Measurements from ENCODE around the gene PRSS22.

DNA sequence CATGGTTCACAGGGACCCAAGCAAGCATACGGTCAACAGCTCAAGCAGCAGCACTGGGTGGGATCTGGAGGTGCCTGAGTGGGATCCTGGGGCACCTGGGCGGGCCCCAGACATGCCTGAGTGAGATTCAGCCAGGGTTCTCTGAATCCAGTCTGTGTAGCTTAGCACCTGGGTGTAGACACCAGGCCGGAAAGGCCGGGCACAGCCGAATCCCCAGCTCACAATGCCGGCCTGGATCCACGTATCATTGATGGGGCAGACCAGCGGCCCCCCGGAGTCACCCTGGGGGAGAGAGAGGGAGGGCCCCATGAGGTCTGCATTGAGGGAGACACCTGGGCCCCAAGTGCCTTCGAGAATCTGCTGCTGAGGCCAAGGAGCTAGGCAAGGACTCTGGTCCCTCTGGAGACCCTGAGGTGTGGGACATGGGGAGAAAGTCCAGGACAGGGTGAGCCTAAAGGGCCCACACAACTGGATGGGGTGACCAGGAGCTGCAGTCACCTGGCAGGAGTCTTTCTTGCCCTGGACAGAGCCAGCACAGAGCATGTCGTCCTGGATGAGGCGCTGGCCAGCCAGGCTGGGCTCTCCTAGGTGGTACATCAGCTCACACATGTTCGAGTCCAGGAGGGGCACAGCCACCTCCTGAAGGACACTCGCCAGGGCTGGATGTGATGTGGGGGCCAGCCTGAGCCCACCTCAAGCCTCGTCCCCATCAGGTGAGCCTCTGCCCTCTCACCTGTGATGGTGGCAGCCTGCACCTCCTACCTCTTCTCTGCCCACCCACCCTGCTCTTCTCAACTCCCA is 18.1 kb downstream of the PRSS22 start:
- TF ChIP-seq, protein P1, sequence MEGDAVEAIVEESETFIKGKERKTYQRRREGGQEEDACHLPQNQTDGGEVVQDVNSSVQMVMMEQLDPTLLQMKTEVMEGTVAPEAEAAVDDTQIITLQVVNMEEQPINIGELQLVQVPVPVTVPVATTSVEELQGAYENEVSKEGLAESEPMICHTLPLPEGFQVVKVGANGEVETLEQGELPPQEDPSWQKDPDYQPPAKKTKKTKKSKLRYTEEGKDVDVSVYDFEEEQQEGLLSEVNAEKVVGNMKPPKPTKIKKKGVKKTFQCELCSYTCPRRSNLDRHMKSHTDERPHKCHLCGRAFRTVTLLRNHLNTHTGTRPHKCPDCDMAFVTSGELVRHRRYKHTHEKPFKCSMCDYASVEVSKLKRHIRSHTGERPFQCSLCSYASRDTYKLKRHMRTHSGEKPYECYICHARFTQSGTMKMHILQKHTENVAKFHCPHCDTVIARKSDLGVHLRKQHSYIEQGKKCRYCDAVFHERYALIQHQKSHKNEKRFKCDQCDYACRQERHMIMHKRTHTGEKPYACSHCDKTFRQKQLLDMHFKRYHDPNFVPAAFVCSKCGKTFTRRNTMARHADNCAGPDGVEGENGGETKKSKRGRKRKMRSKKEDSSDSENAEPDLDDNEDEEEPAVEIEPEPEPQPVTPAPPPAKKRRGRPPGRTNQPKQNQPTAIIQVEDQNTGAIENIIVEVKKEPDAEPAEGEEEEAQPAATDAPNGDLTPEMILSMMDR (conservative IDR thresholded peaks at IDR 0.05 in 1 of 2, IDR thresholded peaks at IDR 0.05 in 1 of 2; ENCODE audit: extremely low read depth in 1 of 2, insufficient read depth in 1 of 2, low read depth in 1 of 2, low read length in 2 of 2) = no peak
- TF ChIP-seq EZH2 (IDR thresholded peaks at IDR 0.05; ENCODE audit: borderline replicate concordance, low read length) = no peak
